ENCODE results near the gene SPRY4.
"Not testable (repeated sequence)": the region's sequence is repeated elsewhere in the genome, so short reads cannot be mapped to it uniquely, and the experiment has no call there.

The SPRY4 gene

GRCh38 chr5:142342128-142342981, 17.5 kb upstream of the SPRY4 start:
- H3K27ac ChIP-seq: peak overlapping the region; percentile 27
- no peak for DNase-seq (ENCODE audit: low read depth, low spot score)

- no peak for DNase-seq (ENCODE audit: low read depth, low spot score)
- no peak overlapping the region for H3K27ac ChIP-seq
Observed at GRCh38 chr5:142339781-142340180, 15.0 kb upstream of the SPRY4 start.

DNA sequence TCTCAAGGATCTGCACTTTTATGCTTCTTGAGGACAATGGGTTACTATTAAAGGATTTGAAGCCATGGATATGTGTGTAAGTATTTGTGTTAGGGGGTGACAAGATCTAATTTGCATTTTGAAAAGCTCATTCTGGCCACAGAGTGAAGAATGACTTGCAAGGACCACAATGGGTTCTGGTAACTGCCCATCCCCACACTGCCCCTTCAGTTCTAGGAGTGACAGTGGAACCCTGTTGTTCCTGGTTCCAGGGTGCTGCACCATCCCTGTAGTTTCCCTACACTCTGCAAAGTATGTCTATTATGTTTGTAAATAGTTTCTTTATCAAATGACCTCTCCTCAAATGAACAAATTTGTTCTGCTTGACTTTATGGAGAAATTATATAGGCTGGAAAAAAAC, 9.7 kb upstream of the SPRY4 start:
- H3K27ac ChIP-seq: no peak overlapping the region

DNA sequence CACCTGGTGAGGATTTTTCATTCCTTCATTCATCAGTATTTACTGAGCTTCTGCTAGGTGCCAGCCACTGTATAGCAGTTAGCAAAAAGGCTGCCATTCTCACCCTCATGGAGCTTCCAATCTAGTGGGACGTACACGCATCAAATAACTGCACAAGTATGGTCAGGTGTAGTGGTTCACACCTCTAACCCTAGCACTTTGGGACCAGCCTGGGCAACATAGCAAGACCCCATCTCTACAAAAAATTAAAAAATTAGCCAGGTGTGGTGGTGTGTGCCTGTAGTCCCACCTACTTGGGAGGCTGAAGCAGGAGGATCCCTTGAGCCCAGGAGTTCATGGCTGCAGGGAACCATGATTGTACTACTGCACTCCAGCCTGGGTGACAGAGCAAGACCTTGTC, 8.9 kb upstream of the SPRY4 start:
- DNase-seq (ENCODE audit: low read depth, low spot score); H3K27ac ChIP-seq: not testable (repeated sequence)

More for the DNA sequence above, 9.7 kb upstream of the SPRY4 start:
- no peak for DNase-seq (ENCODE audit: low read depth, low spot score)

DNA sequence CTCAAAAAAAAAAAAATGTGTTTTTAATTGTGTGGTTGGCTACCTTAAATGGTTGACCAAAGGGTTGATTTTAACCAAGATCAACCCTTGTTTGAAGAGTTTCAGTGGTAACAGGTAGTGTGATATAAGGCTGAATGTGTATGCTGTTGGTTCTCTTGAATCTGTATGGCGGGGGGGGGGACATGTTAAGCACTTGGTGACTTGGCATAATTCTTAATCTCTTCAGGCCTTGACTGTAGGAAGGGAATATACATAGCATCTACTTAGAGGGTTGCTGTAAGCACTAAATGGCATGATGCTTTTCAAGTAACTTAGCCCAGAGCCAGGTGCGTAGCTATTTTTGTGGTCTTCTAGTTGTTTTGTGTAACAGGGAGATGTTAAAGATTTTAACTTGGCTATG, 5.6 kb upstream of the SPRY4 start:
- H3K27ac ChIP-seq: no peak overlapping the region
- DNase-seq (ENCODE audit: low read depth, low spot score): no peak

GRCh38 chr5:142330026-142330425, 5.2 kb upstream of the SPRY4 start:
- DNase-seq (ENCODE audit: low read depth, low spot score): no peak

DNA sequence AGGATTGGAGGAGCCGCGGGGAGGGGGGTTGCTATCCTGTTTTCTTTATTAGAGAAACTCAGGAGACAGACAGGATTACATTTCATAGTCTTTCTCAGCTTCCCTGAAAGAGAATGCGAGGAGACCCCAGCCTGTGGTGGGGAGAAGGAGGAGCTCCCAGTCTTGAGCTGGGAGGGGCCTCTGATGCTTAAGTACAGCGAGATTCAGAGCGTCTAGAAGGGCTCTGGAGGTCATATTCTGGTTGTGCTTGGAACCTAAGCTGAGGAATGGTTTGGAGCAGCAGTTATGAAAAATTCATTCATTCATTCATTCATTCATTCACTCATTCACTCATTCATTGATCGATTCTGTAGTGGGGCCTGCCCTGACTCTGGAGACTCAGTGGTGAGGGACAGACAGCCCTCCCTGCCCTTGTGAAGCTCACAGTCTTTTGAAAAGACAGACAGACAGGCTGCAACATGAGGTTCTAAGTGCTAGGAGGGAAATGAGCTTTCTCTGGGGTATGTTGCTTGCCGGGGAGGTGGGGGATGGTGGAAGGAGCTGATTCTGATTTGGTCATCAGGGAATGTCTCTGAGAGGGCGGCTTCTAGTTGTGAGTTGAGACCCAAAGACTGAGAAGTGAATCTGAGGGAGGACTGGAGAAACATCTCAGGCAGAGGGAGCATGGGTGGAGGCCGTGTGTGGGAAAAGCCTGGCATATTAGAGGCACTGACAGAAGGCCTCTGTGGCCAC, 2.5 kb upstream of the SPRY4 start:
- H3K27ac ChIP-seq: peak overlapping the region; percentile 98
- DNase-seq (ENCODE audit: low read depth, low spot score): peak; percentile 48

More at GRCh38 chr5:142330026-142330425, 5.2 kb upstream of the SPRY4 start:
- H3K27ac ChIP-seq: no peak overlapping the region

DNA sequence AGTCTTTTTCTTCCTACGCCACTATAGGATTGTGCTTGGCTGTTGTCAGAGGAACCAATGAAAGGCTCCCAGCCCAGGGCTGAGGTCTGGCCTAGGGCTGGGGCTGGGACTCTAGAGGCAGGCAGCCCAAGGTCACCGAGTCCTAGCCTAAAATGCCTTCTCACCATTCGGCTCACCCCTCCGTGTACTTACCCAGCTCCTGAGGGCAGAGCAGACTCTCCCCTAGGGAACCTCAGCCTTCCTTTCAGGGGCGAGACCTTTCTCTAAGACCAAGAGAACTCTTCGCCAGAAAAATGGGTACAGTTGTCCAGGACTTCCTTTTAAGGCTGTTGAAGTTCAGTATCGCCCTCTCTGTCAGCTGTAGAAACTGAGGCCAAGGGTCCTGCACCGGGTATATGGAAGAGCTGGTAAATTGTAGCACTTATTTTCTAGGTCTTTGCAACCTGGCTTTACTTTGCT, 1.7 kb upstream of the SPRY4 start:
- no peak for DNase-seq (ENCODE audit: low read depth, low spot score)
- peak overlapping the region; percentile 98 for H3K27ac ChIP-seq

DNA sequence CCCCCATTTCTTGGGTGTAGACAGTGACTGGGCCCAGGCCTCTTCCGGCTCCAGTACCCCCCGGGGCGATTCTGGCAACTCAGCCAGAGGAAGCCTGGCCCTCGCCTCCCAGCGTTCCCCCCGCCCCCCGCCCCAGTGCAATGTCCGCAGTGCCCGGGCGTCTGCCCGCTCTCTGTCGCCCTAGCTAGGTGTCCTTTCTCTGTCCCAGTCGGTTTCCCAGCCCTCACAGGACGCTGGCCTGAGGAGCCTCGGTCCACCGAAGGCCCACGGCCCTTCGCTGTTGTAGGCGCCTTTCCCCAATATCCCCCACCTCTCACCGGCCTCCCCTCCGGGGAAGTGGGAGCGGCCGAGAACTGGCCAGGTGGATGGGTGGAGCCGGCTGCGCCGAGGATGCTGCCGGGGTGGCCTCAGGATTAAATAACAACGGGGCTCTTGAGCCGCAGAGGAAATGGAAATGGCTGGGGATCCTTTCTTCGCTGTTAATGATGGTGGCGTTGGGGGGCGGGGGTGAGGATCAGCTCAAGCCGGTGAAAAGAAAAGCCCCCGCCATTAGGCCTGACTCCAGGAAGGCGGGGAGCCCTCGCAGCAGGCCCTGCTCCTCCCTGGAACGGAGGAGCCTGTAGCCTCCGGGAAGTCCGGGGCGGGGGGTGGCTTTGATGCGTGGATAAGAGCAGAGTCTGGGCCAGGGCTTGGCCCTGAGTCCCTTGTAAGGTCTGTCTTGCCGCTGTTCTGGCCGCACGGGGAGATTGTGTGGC, 1.1 kb upstream of the SPRY4 start:
- peak overlapping the region; percentile 98 for H3K27ac ChIP-seq

DNA sequence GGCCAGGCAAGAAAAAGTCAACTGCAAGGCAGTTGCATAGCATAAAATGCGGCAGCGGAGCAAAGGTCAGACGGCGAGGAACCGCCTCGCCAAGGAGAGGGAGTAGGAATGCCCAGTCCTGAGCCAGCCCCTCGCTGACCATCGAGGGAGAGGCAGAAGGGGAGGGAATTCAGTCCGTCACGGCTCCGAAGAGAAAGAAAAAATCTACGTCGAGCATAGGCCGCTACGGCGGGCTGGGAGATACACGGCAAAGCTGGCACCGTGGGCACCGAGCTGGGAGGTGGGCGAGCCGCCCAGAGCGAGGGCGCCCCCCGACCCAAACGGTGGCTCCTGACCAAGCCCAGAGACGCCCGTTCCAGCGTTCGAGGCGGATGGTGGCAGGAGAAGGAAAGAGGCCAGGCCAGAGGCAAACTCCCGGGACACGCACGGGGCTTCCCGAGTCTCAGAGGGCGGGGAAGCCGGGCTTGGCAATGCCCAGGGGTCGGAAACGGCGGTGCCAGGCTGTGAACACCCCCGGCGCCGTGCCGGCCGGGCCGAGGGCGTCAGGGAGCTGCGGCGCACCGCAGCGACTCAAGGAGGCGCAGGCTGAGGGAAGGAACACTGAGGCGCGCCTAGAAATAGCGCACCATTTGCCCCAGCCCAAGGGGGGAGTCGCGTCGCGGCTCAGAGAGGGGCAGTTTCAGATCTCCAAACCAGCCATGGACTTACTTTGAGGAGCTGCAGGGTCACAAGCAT, 518 bp downstream of the SPRY4 start:
- peak overlapping the region; percentile 98 for H3K27ac ChIP-seq
- DNase-seq (ENCODE audit: low read depth, low spot score): no peak

More for the DNA sequence above, 1.1 kb upstream of the SPRY4 start:
- DNase-seq (ENCODE audit: low read depth, low spot score): no peak

DNA sequence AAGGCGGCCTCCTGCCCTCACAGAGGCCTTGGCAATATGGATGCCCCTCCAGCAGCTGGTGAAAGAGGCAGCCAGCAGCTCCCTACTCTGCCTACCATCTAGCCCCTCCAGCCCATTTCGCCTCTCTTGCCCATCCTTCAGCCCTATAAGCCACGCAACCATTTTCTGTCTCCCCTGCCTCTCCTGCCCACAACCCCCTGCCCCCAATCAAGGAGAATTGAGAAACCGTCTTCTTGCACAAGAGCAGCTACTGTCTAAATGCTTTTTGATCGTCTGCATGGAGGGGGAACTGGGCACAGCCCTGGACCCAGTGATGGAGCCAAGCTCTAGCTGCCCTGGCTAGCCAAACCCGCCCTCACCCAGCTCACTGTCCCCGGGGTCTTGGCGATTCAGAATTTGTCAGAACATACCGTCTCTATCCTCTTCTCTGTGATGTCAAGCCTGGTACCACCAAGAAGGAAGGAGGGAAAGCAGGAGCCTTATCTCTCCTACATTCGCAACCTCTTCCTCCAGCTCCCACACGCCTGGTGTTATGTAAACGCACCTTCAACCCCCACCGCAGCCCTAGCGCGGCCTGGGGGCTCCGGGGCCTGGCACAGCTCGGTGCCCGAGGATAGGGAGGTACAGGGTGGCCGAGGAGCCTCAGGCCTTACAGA, 1.2 kb downstream of the SPRY4 start:
- peak overlapping the region; percentile 98 for H3K27ac ChIP-seq
- DNase-seq (ENCODE audit: low read depth, low spot score): no peak

- no peak for DNase-seq (ENCODE audit: low read depth, low spot score)
- H3K27ac ChIP-seq: peak overlapping the region; percentile 98
Observed at GRCh38 chr5:142322747-142323479, 1.9 kb downstream of the SPRY4 start.

DNA sequence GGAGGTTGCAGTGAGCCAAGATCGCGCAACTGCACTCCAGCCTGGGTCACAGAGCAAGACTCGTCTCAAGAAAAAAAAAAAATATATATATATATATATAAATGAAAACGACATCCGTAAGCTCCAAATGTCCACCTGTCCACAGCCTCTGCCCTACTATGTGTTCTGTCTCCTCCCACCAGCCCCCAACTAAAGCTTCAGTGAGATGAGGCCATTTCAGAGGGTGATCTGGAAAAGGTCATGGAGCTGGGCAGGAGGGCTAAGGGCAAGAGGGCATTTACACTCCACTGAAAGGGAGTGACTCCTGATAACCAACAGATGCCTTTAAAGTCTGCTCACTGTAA, 2.4 kb downstream of the SPRY4 start:
- no peak for DNase-seq (ENCODE audit: low read depth, low spot score)
- peak overlapping the region; percentile 98 for H3K27ac ChIP-seq

DNA sequence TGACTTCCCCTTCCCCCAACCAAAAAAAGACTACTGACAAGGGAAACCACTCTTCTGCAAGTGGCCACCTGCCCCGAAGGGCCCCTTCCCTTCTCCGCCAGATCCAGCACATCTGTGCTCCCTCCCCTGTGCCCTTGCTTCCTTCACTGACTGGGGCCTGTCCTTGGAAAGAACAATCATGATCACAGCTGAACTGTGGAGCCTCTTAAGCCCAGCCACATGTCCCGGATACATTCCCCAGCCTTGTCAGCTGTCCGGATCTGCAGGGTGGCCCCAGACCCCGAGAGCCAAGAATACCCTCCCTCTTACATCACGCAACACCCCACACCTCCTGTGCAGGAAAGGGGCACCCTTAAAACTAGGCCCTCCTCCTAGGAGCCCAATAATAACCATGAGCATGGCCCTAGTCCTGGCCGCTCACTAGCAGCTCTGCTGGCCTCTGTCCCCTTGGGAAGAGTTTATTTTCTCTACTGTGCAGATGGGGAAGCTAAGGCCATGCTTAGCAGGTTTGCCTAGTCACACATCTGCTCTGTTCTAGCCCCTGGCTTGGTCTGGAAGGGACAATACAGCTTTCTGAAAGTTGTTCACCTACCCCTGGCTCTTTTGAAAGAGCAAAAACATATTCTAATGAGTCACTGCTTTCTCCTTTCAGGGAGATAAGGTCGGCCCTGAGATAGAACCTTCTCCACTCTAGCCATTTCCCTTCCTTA, 3.8 kb downstream of the SPRY4 start:
- DNase-seq (ENCODE audit: low read depth, low spot score): no peak
- peak overlapping the region; percentile 15 for H3K27ac ChIP-seq

GRCh38 chr5:142320430-142320738, 4.4 kb downstream of the SPRY4 start:
- peak overlapping the region; percentile 15 for H3K27ac ChIP-seq
- DNase-seq (ENCODE audit: low read depth, low spot score): no peak

DNA sequence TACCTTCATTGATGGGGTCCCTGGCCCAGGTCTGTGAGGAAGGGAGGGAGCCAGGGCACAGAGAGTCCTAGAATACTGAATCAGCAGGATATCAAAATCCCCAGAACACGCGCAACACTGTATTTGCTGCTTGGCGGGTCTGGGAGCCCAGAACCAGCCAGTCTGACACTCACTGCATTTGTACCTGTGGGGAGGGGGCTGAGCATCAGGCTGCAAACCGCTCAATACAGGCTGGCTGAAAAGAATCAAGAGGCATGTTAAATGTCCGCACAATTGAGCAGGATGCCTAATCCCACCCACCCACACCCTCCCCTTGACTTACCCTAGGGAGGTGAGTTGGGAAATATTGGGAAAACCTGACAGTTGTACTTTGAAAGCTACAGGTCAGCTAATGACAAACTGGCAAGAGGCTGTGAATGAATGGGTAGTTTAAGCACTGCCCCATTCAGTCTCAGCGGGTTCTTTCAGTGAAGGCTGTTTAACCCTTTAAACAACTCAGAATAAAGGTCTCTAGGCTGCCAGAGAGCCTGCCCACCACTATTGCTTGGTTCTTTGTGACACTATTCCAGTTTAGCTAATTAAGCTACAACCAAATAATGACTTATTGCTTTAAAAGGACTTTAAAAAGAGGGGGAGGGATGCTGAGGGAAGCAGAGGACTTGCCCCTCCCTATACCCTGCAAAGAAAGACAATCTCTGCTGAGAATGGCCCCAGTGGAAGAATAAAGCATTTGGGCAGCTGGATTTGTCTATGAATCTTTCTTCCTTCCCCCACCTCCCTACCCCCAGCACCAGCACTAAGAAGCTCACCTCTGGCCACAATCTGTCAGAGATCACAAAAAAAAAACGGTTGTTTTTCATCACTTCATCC, 5.0 kb downstream of the SPRY4 start:
- no peak for DNase-seq (ENCODE audit: low read depth, low spot score)

GRCh38 chr5:142319105-142319504, 5.7 kb downstream of the SPRY4 start:
- no peak overlapping the region for H3K27ac ChIP-seq
- no peak for DNase-seq (ENCODE audit: low read depth, low spot score)

More for the DNA sequence above, 5.0 kb downstream of the SPRY4 start:
- H3K27ac ChIP-seq: peak overlapping the region; percentile 15
